ENCODE measurements around the gene POLR3E.
A peak's percentile ranks its signal among the peaks of the same experiment; 100 is the strongest.
"Not testable (repeated sequence)": the region's sequence is repeated elsewhere in the genome, so short reads cannot be mapped to it uniquely, and the experiment has no call there.

The POLR3E gene

GRCh38 chr16:22335668-22336246, 38.5 kb downstream of the POLR3E start:
- no peak for ATAC-seq

GRCh38 chr16:22336581-22336980, 39.4 kb downstream of the POLR3E start:
- ATAC-seq = no peak

More at GRCh38 chr16:22335668-22336246, 38.5 kb downstream of the POLR3E start:
- no peak for DNase-seq

GRCh38 chr16:22337045-22337444, 39.8 kb downstream of the POLR3E start:
- DNase-seq (no peak), ATAC-seq (no peak)

More at GRCh38 chr16:22336581-22336980, 39.4 kb downstream of the POLR3E start:
- DNase-seq = no peak

GRCh38 chr16:22337849-22338635, 40.8 kb downstream of the POLR3E start:
- DNase-seq = no peak

GRCh38 chr16:22340945-22341344, 43.7 kb downstream of the POLR3E start:
- ATAC-seq = no peak

More at GRCh38 chr16:22337849-22338635, 40.8 kb downstream of the POLR3E start:
- ATAC-seq = no peak

GRCh38 chr16:22342082-22342481, 44.9 kb downstream of the POLR3E start:
- DNase-seq (no peak), ATAC-seq (no peak)

More at GRCh38 chr16:22340945-22341344, 43.7 kb downstream of the POLR3E start:
- no peak for DNase-seq

GRCh38 chr16:22346483-22346882, 49.3 kb downstream of the POLR3E start:
- DNase-seq (no peak), ATAC-seq (no peak)

- DNase-seq = no peak
- no peak for ATAC-seq
Observed at GRCh38 chr16:22347100-22347820, 50.1 kb downstream of the POLR3E start.

GRCh38 chr16:22348291-22348690, 51.1 kb downstream of the POLR3E start:
- no peak for ATAC-seq
- DNase-seq = no peak

GRCh38 chr16:22351017-22351416, 53.8 kb downstream of the POLR3E start:
- DNase-seq, ATAC-seq: not testable (repeated sequence)

GRCh38 chr16:22352140-22352539, 54.9 kb downstream of the POLR3E start:
- ATAC-seq = no peak
- DNase-seq = no peak

GRCh38 chr16:22352723-22353122, 55.5 kb downstream of the POLR3E start:
- DNase-seq (no peak), ATAC-seq (no peak)

- ATAC-seq (peak; percentile 89), DNase-seq (peak; percentile 17)
Observed at GRCh38 chr16:22353191-22353919, 56.1 kb downstream of the POLR3E start.

- peak; percentile 10 for ATAC-seq
- DNase-seq = no peak
Observed at GRCh38 chr16:22353933-22354541, 56.8 kb downstream of the POLR3E start.

- DNase-seq = no peak
- no peak for ATAC-seq
Observed at GRCh38 chr16:22355487-22355908, 58.3 kb downstream of the POLR3E start.

- ATAC-seq (no peak), DNase-seq (no peak)
Observed at GRCh38 chr16:22356930-22357634, 59.9 kb downstream of the POLR3E start.

GRCh38 chr16:22357635-22357971, 60.4 kb downstream of the POLR3E start:
- ATAC-seq (no peak), DNase-seq (no peak)

GRCh38 chr16:22358000-22358399, 60.8 kb downstream of the POLR3E start:
- DNase-seq (no peak), ATAC-seq (no peak)

GRCh38 chr16:22359679-22360078, 62.5 kb downstream of the POLR3E start:
- DNase-seq = no peak
- ATAC-seq = no peak

- ATAC-seq = peak; percentile 62
- peak; percentile 23 for DNase-seq
Observed at GRCh38 chr16:22360963-22361659, 63.9 kb downstream of the POLR3E start.

GRCh38 chr16:22364241-22364640, 67.0 kb downstream of the POLR3E start:
- no peak for DNase-seq
- no peak for ATAC-seq
